Measurements from ENCODE around the gene PRPH2.

The PRPH2 gene

GRCh38 chr6:42711930-42712329 lies 10.5 kb downstream of the PRPH2 start:
- Histone ChIP-seq H3F3A (ENCODE audit: control insufficient read depth, insufficient read depth) (no peaks in the 10 kb centered on the region), H4K20me1 (ENCODE audit: control insufficient read depth, insufficient read depth, low read depth, low read length) (no peaks in the 10 kb centered on the region), H3K9me3 (ENCODE audit: control insufficient read depth, insufficient read depth, low read length) (0 out of 2 replicates have a peak, but pooled peaks cover 5% of the 10 kb centered on the region), H3K36me3 (ENCODE audit: control insufficient read depth, low read length) (no peaks in the 10 kb centered on the region), H3K79me2 (ENCODE audit: control insufficient read depth, low read length) (no peaks in the 10 kb centered on the region), H3K27me3 (ENCODE audit: control insufficient read depth, low read length) (no peaks in the 10 kb centered on the region), H3K9me2 (replicated peaks; ENCODE audit: control insufficient read depth, low read length) (no peaks in the 10 kb centered on the region), H3K4me1 (ENCODE audit: control insufficient read depth, low read length) (peaks cover 4% of the 10 kb centered on the region; the same call in 1 of the 2 replicates), H3K27ac (ENCODE audit: low read depth, low read length) (no peak overlapping the region), H3K4me2 (ENCODE audit: low read length) (no peak overlapping the region), H3K4me3 (ENCODE audit: low read length) (no peak overlapping the region)
- no peak for TF ChIP-seq CTCF (IDR thresholded peaks at IDR 0.05; ENCODE audit: low read depth, low read length, poor library complexity, severe bottlenecking)
- TF ChIP-seq EZH2phosphoT487 (IDR thresholded peaks at IDR 0.05; ENCODE audit: borderline replicate concordance, low read length), result no peak

GRCh38 chr6:42710316-42710715 lies 12.1 kb downstream of the PRPH2 start:
- Histone ChIP-seq H3K27me3 (ENCODE audit: control insufficient read depth, low read length) (no peaks in the 10 kb centered on the region), H3K4me2 (ENCODE audit: low read length) (no peak overlapping the region), H3K9me3 (ENCODE audit: control insufficient read depth, insufficient read depth, low read length) (0 out of 2 replicates have a peak, but pooled peaks cover 5% of the 10 kb centered on the region), H3K27ac (ENCODE audit: low read depth, low read length) (no peak overlapping the region), H3F3A (ENCODE audit: control insufficient read depth, insufficient read depth) (no peaks in the 10 kb centered on the region), H3K4me3 (ENCODE audit: low read length) (no peak overlapping the region), H3K9me2 (replicated peaks; ENCODE audit: control insufficient read depth, low read length) (no peaks in the 10 kb centered on the region), H4K20me1 (ENCODE audit: control insufficient read depth, insufficient read depth, low read depth, low read length) (no peaks in the 10 kb centered on the region), H3K4me1 (ENCODE audit: control insufficient read depth, low read length) (peaks cover 4% of the 10 kb centered on the region; the same call in 1 of the 2 replicates), H3K36me3 (ENCODE audit: control insufficient read depth, low read length) (no peaks in the 10 kb centered on the region), H3K79me2 (ENCODE audit: control insufficient read depth, low read length) (no peaks in the 10 kb centered on the region)
- no peak for TF ChIP-seq CTCF (IDR thresholded peaks at IDR 0.05; ENCODE audit: low read depth, low read length, poor library complexity, severe bottlenecking)
- TF ChIP-seq EZH2phosphoT487 (IDR thresholded peaks at IDR 0.05; ENCODE audit: borderline replicate concordance, low read length), result no peak

GRCh38 chr6:42709871-42710270 lies 12.5 kb downstream of the PRPH2 start:
- no peaks in the 10 kb centered on the region for H3K36me3 ChIP-seq (ENCODE audit: control insufficient read depth, low read length)
- H3K9me2 ChIP-seq (replicated peaks; ENCODE audit: control insufficient read depth, low read length), result no peaks in the 10 kb centered on the region
- 0 out of 2 replicates have a peak, but pooled peaks cover 5% of the 10 kb centered on the region for H3K9me3 ChIP-seq (ENCODE audit: control insufficient read depth, insufficient read depth, low read length)
- no peaks in the 10 kb centered on the region for H3F3A ChIP-seq (ENCODE audit: control insufficient read depth, insufficient read depth)
- no peaks in the 10 kb centered on the region for H3K27me3 ChIP-seq (ENCODE audit: control insufficient read depth, low read length)
- peaks cover 4% of the 10 kb centered on the region; the same call in 1 of the 2 replicates for H3K4me1 ChIP-seq (ENCODE audit: control insufficient read depth, low read length)
- H3K4me2 ChIP-seq (ENCODE audit: low read length), result no peak overlapping the region
- H4K20me1 ChIP-seq (ENCODE audit: control insufficient read depth, insufficient read depth, low read depth, low read length), result no peaks in the 10 kb centered on the region
- no peak overlapping the region for H3K27ac ChIP-seq (ENCODE audit: low read depth, low read length)
- no peak for TF ChIP-seq EZH2phosphoT487 (IDR thresholded peaks at IDR 0.05; ENCODE audit: borderline replicate concordance, low read length)
- no peak for TF ChIP-seq CTCF (IDR thresholded peaks at IDR 0.05; ENCODE audit: low read depth, low read length, poor library complexity, severe bottlenecking)
- H3K4me3 ChIP-seq (ENCODE audit: low read length), result no peak overlapping the region
- H3K79me2 ChIP-seq (ENCODE audit: control insufficient read depth, low read length), result no peaks in the 10 kb centered on the region
